CD8-positive, alpha-beta memory T cell (primary cell): ENCODE data around the gene SPSB2. TPM values are rescaled to one million over a fixed set of nuclear protein-coding genes. Genes with fewer than 3 reads are reported as not detected.

ENCODE experiments used
- CTCF ChIA-PET: fragments of 350-600 bp; sonication (Branson Sonifier 250); formaldehyde crosslinking; loops from one replicate; lab custom pipeline; 2021; ENCODE audit warnings: antibody characterized with exemption; lab: Charles Lee
- POLR2A ChIA-PET: fragments of 350-600 bp; sonication (Branson Sonifier 250); formaldehyde crosslinking; loops from one replicate; lab custom pipeline; 2021; ENCODE audit warnings: antibody characterized with exemption; lab: Charles Lee
- DNase-seq, 5 donors: peaks; one replicate each; pipeline versions ENCODE4 v3.0.0 to v3.0.0-alpha.2; 2020 to 2022; ENCODE audit warnings: mixed read lengths in 1 of 5
- H3K27ac ChIP-seq: one replicate; pipeline ENCODE4 v1.7.0; 2013; ENCODE audit warnings: low read depth, mild to moderate bottlenecking, low read length, moderate library complexity
- H3K27me3 ChIP-seq: 2 replicates; pipeline ENCODE4 v1.7.0; 2013; ENCODE audit warnings: low read length, mild to moderate bottlenecking; ENCODE audit not compliant: insufficient read depth, poor library complexity, severe bottlenecking
- H3K36me3 ChIP-seq: 2 replicates; pipeline ENCODE4 v1.7.0; 2013; ENCODE audit warnings: mild to moderate bottlenecking, low read length, moderate library complexity; ENCODE audit not compliant: insufficient read depth
- H3K4me1 ChIP-seq: 2 replicates; pipeline ENCODE4 v1.7.0; 2013; ENCODE audit warnings: mild to moderate bottlenecking, low read length, moderate library complexity; ENCODE audit not compliant: insufficient read depth
- H3K4me3 ChIP-seq: 2 replicates; pipeline ENCODE4 v1.7.0; 2013; ENCODE audit warnings: mild to moderate bottlenecking, low read length
- H3K9me3 ChIP-seq: 2 replicates; pipeline ENCODE4 v1.7.0; 2013; ENCODE audit warnings: mild to moderate bottlenecking, low read length
- H3K27ac Mint-ChIP-seq, 8 donors: one replicate each; pipeline ENCODE4 v1.8.0; 2020 to 2021; ENCODE audit warnings: mixed read lengths in 8 of 8, mild to moderate bottlenecking in 6 of 8, inconsistent platforms in 3 of 8, moderate library complexity in 3 of 8
- H3K27me3 Mint-ChIP-seq, 2 donors: one replicate each; pipeline ENCODE4 v1.8.0; 2020 to 2021; ENCODE audit warnings: mixed read lengths in 2 of 2, mild to moderate bottlenecking in 1 of 2, moderate library complexity in 1 of 2
- H3K36me3 Mint-ChIP-seq, 3 donors: one replicate each; pipeline ENCODE4 v1.8.0; 2020 to 2021; ENCODE audit warnings: mixed read lengths in 3 of 3, inconsistent platforms in 1 of 3, mild to moderate bottlenecking in 1 of 3
- H3K4me1 Mint-ChIP-seq, 3 donors: one replicate each; pipeline ENCODE4 v1.8.0; 2020 to 2021; ENCODE audit warnings: mixed read lengths in 3 of 3, inconsistent platforms in 1 of 3, mild to moderate bottlenecking in 1 of 3
- H3K4me3 Mint-ChIP-seq, 7 donors: one replicate each; pipeline ENCODE4 v1.8.0; 2020 to 2021; ENCODE audit warnings: mixed read lengths in 7 of 7, mild to moderate bottlenecking in 6 of 7, moderate library complexity in 4 of 7, inconsistent platforms in 2 of 7
- H3K9me3 Mint-ChIP-seq, 5 donors: one replicate each; pipeline ENCODE4 v1.8.0; 2020 to 2022; ENCODE audit warnings: mixed read lengths in 5 of 5, mild to moderate bottlenecking in 3 of 5, moderate library complexity in 2 of 5, inconsistent platforms in 1 of 5
- polyA plus RNA-seq: library from polyadenylated mRNA; unstranded; fragments of 300-500 nt; fragmentation: Illumina TruSeq; gene quantifications from one replicate; pipeline ENCODE4 v1.2.3, GENCODE V29; 2021
- total RNA-seq, 2 experiments: library from RNA; stranded (reverse); gene quantifications; one replicate each; pipeline ENCODE4 v1.2.3, GENCODE V29; 2021

Gene SPSB2
- total and polyA plus RNA-seq, 3 experiments from 2014 or later, result 7.7 to 11.4 (median 8.1) TPM

DNA sequence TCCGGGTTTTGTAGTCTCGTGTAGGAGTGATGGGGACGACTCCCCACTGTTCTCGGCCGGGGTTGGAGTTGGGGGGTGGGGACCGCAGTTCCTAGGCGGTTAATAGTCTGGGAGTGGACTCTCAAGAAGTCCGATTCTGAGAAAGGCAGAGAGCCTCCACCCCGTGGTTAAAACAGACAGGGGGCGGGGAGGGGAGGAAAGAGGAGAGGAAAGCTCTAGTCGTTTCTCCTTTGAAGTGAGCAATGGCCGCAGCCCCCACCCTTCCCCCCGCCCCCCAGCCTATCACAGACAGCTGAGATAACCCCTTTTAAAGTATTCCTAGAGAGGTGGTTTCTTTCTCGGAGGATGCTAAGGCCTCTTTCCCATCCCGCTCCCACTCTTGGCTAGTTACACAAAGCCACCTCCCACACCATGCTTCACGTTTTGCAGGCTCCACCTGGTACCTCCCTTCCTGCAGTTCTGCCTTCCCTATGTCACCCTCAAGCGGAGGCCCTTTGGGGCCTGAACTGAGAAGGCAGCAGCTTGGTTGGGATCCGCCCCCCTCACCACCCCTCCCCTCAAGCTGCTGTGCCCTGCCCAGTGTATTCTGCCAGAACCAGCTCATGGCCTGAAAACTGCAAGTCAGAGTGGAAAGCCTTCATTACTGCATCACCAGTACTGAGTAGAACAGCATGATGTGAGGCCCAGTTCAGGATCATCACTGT lies 20.3 kb downstream of the SPSB2 start:
- H3K27me3 ChIP-seq, result no peaks in the 10 kb centered on the region
- peak overlapping the region; percentile 97 for H3K4me3 ChIP-seq
- peak overlapping the region; percentile 86 to 99 (median 94) for H3K4me3 Mint-ChIP-seq
- H3K36me3 Mint-ChIP-seq, result peaks cover 7 to 42% (median 8%) of the 10 kb centered on the region in 3 donors
- peak; percentile 21 to 70 (median 43) for DNase-seq
- peaks cover 18% of the 10 kb centered on the region for H3K4me1 ChIP-seq
- CTCF ChIA-PET, result interaction anchor here (0.7 to 12.8 kb wide), 16 partner anchors 8 to 261 kb away, joined by 3 to 128 read pairs (median 6); partner anchors contain the start of genes C12orf57, COPS7A, RNU7-1 and SPSB2
- peak overlapping the region; percentile 13 for H3K27ac ChIP-seq
- H3K27me3 Mint-ChIP-seq, result no peaks in the 10 kb centered on the region
- peaks cover 22% of the 10 kb centered on the region for H3K36me3 ChIP-seq
- no peaks in the 10 kb centered on the region for H3K9me3 ChIP-seq
- H3K9me3 Mint-ChIP-seq, result no peaks in the 10 kb centered on the region
- peaks cover 20 to 41% (median 23%) of the 10 kb centered on the region in 3 donors for H3K4me1 Mint-ChIP-seq
- H3K27ac Mint-ChIP-seq, result peak overlapping the region; percentile 99 to 100 (median 100)
- POLR2A ChIA-PET, result interaction anchor here (0.6 to 5.2 kb wide), 18 partner anchors 8 to 163 kb away, joined by 3 to 46 read pairs (median 8); partner anchors contain the start of genes C12orf57, COPS7A, ENO2 and P3H3

DNA sequence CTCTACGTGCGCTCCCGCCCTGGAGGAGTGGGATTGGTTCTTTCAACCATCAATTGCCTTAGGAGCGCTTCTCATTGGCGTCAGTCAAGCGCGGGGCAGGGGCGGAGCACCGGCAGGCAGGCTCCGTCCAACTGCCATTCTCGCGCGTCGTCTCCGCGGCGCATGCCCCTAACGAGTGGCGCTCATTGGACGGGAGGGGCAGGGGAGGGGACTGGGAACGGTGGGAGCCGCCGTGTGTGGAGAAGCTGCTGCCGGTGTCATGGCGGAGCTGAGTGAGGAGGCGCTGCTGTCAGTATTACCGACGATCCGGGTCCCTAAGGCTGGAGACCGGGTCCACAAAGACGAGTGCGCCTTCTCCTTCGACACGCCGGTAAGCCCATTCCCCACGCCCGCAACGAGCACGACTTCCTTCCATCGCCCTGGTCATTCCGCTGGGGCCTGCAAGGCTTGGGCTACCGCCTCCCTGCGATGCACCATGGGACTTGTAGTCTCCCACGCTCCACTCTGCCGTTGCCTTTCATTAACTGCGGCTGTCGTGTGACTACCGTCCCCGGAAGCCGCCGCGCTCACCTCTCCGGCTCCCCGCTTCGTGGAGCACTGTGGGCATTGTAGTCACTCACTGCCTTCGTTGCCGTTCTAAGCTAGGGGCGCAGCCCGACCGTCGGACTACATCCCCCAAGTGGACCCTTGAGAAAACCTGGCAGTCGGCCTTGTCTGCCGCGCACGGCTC lies 21.0 kb downstream of the SPSB2 start, which contains the start of gene USP5:
USP5 (plus strand) TSS at position 230 of the 730 bp plus-strand sequence; CDS start at position 260, 30 bp downstream.
- Histone ChIP-seq H3K9me3 (no peaks in the 10 kb centered on the region), H3K36me3 (peaks cover 15% of the 10 kb centered on the region), H3K27me3 (no peaks in the 10 kb centered on the region), H3K4me1 (peaks cover 18% of the 10 kb centered on the region), H3K4me3 (peak within 1 kb of the TSS; percentile 97), H3K27ac (peak within 1 kb of the TSS; percentile 77)
- Mint-ChIP-seq H3K27me3 (no peaks in the 10 kb centered on the region), H3K36me3 (peaks cover 0 to 35% (median under 1%) of the 10 kb centered on the region in 3 donors), H3K9me3 (no peaks in the 10 kb centered on the region), H3K27ac (peak within 1 kb of the TSS; percentile 99 to 100 (median 100)), H3K4me1 (peaks cover 20 to 38% (median 20%) of the 10 kb centered on the region in 3 donors), H3K4me3 (peak within 1 kb of the TSS; percentile 86 to 99 (median 94))
- POLR2A ChIA-PET, result interaction anchor here (0.6 to 5.2 kb wide), 20 partner anchors 9 to 166 kb away, joined by 3 to 46 read pairs (median 6); partner anchors contain the start of genes C12orf57, COPS7A, ENO2 and LPCAT3
- CTCF ChIA-PET, result interaction anchor here (0.9 to 12.8 kb wide), 19 partner anchors 9 to 261 kb away, joined by 3 to 128 read pairs (median 5); partner anchors contain the start of genes C12orf57, COPS7A, LPCAT3 and MLF2
- peak; percentile 97 to 99 (median 99) for DNase-seq

DNA sequence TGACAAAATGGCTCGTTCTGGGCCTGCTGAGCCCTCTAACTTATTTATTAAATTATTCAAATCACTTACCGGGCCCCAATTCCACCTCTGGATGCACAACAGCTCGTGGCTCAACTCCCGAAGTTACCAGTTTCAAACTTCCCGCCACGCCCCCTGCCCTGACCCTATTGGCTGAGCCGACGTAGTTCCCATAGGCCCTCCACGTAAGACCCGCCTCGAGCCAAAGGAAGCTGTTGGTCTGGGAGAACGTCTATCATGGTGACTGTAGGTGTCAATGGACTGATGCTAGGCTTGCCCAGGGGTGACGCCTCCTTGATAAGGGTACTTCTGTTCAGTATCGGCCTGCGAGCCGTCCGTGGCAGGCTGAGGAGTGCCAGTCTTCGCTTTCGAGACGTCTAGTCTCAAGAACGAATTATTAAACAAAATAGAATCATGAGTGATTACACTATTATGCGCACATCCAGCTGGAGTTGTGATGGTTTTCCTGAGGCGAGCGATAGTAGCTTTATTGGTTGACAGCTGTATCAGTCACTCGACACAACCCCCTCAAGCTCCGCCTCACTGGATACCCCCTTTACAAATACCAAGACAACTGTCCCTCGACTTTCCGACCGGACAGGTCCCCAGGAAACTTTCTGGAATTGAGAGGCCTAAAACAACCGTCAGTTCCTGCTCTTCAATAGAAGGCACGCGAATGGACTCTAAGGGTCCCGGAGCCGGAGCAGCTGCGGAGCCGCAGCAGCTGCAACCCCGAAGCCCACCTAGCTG lies 21.8 kb downstream of the SPSB2 start, which contains the start of gene CDCA3:
CDCA3 (minus strand) TSS at position 134 of the 768 bp plus-strand sequence. CDS start 334 bp downstream, outside the sequence.
- H3K27ac ChIP-seq, result peak within 1 kb of the TSS; percentile 77
- H3K4me1 ChIP-seq, result peaks cover 18% of the 10 kb centered on the region
- H3K9me3 Mint-ChIP-seq, result no peaks in the 10 kb centered on the region
- POLR2A ChIA-PET, result interaction anchor here (0.6 to 5.2 kb wide), 18 partner anchors 13 to 167 kb away, joined by 3 to 46 read pairs (median 8); partner anchors contain the start of genes C12orf57, COPS7A, ENO2 and LPCAT3
- H3K27me3 Mint-ChIP-seq, result no peaks in the 10 kb centered on the region
- peak; percentile 85 to 96 (median 91) for DNase-seq
- peaks cover 0 to 31% (median 0%) of the 10 kb centered on the region in 3 donors for H3K36me3 Mint-ChIP-seq
- H3K4me3 ChIP-seq, result peak within 1 kb of the TSS; percentile 97
- H3K27me3 ChIP-seq, result no peaks in the 10 kb centered on the region
- peaks cover 20 to 38% (median 20%) of the 10 kb centered on the region in 3 donors for H3K4me1 Mint-ChIP-seq
- peaks cover 7% of the 10 kb centered on the region for H3K36me3 ChIP-seq
- H3K9me3 ChIP-seq, result no peaks in the 10 kb centered on the region
- H3K27ac Mint-ChIP-seq, result peak within 1 kb of the TSS; percentile 99 to 100 (median 100)
- H3K4me3 Mint-ChIP-seq, result peak within 1 kb of the TSS; percentile 86 to 99 (median 94)
- CTCF ChIA-PET, result interaction anchor here (0.9 to 12.8 kb wide), 16 partner anchors 10 to 262 kb away, joined by 3 to 128 read pairs (median 6); partner anchors contain the start of genes COPS7A, LPCAT3, MLF2 and SPSB2

DNA sequence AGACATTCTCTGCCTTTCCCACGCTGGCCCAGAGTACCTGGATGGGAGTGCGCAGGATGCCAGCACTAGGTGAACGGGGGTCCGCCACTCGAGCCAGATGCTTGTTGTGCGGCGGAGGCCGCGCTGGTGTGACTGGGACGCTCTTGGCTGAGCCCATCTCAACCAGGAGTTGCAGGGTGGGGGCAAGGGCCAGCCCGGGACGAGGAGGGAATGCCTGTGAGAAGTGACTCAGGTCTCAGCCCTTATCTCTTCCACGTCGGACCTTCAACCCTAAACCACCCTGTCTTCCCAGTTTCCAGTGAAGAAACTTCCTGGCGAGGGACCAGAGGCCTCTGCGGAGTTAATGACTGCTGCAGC lies 22.3 kb downstream of the SPSB2 start:
- Histone ChIP-seq H3K27ac (peak overlapping the region; percentile 38), H3K9me3 (no peaks in the 10 kb centered on the region), H3K4me1 (peaks cover 18% of the 10 kb centered on the region), H3K4me3 (no peak overlapping the region), H3K36me3 (peaks cover 1% of the 10 kb centered on the region), H3K27me3 (no peaks in the 10 kb centered on the region)
- H3K27ac Mint-ChIP-seq, result peak overlapping the region in 4 of 8 donors; percentile 99 to 100 (median 100)
- H3K4me3 Mint-ChIP-seq, result peak overlapping the region in 5 of 7 donors; percentile 86 to 98 (median 92)
- peaks cover 20 to 38% (median 20%) of the 10 kb centered on the region in 3 donors for H3K4me1 Mint-ChIP-seq
- no peak for DNase-seq
- H3K27me3 Mint-ChIP-seq, result no peaks in the 10 kb centered on the region
- ChIA-PET POLR2A (interaction anchor here (0.8 to 5.2 kb wide), 11 partner anchors 17 to 161 kb away, joined by 4 to 46 read pairs (median 15); partner anchors contain the start of genes C12orf57, MLF2, P3H3 and PTMS), CTCF (interaction anchor here (1.3 to 12.8 kb wide), 7 partner anchors 17 to 237 kb away, joined by 3 to 128 read pairs (median 9); partner anchors contain the start of genes COPS7A, LPCAT3, MLF2 and SPSB2)
- peaks cover 0 to 27% (median 0%) of the 10 kb centered on the region in 3 donors for H3K36me3 Mint-ChIP-seq
- H3K9me3 Mint-ChIP-seq, result no peaks in the 10 kb centered on the region

DNA sequence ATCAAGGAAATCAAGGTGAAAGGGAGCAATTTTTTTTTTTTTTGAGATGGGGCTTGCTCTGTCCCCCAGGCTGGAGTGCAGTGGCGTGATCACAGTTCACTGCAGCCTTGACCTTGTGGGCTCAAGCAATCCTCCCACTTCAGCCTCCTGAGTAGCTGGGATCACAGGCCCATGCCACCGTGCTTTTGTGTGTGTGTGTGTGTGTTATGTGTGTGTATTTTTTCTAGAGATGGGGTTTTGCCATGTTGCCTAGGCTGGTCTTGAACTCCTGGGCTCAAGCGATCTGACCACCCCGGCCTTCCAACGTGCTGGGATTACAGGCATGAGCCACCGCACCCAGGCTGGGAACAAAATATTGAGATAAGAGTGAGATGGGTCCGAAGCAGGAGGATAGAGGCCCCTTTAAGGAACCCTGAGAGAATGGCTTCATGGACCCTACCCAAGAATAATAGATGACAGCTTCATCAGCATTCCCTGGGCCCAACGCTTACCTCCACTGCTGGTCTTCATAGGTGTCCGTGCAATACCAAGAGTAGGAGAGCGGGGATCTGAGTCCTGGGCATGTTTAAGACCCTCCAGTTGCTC lies 23.0 kb downstream of the SPSB2 start:
- DNase-seq, result no peak
- H3K27ac ChIP-seq, result peak overlapping the region; percentile 38
- Mint-ChIP-seq H3K27me3 (no peaks in the 10 kb centered on the region), H3K9me3 (no peaks in the 10 kb centered on the region), H3K4me1 (peaks cover 20 to 38% (median 20%) of the 10 kb centered on the region in 3 donors), H3K27ac (peak overlapping the region in 4 of 8 donors; percentile 14 to 68 (median 48)), H3K4me3 (peak overlapping the region in 2 of 7 donors; percentile 33 to 82), H3K36me3 (peaks cover 0 to 24% (median 0%) of the 10 kb centered on the region in 3 donors)
- CTCF ChIA-PET, result interaction anchor here (7.8 to 12.8 kb wide), 2 partner anchors 16 to 20 kb away, joined by 91 to 128 read pairs; partner anchors contain the start of genes SPSB2 and TPI1
- no peak overlapping the region for H3K4me3 ChIP-seq
- peaks cover 18% of the 10 kb centered on the region for H3K4me1 ChIP-seq
- no peaks in the 10 kb centered on the region for H3K36me3 ChIP-seq
- no peaks in the 10 kb centered on the region for H3K27me3 ChIP-seq
- H3K9me3 ChIP-seq, result no peaks in the 10 kb centered on the region
- POLR2A ChIA-PET, result interaction anchor here (5.2 kb wide), 1 partner anchor 18 kb away, joined by 36 read pairs; the partner anchor contains the start of gene TPI1

DNA sequence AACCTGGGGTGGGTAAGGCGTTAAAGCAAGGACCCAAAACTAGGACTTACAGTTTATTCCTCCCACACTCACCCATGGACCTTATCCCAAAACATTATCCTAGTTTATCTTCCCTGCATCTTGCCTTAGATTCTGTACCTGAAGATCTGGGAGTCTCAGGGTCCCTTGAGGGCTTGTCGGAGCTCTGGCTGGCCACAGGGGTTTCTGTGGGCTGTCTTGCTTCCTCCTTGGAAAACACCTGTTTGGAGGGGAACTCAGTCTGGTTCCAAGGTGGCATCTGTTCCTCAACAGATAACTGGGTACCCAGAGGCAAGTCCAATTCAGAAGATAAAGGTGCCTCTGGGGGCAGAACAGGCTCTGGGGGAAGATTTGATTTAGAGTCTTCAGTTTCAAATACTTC lies 23.7 kb downstream of the SPSB2 start:
- no peaks in the 10 kb centered on the region for H3K27me3 Mint-ChIP-seq
- no peaks in the 10 kb centered on the region for H3K9me3 ChIP-seq
- POLR2A ChIA-PET, result no interaction called here
- no peaks in the 10 kb centered on the region for H3K9me3 Mint-ChIP-seq
- peaks cover 0 to 26% (median 1%) of the 10 kb centered on the region in 3 donors for H3K36me3 Mint-ChIP-seq
- H3K4me3 ChIP-seq, result no peak overlapping the region
- peaks cover 15% of the 10 kb centered on the region for H3K4me1 ChIP-seq
- peaks cover 20 to 31% (median 20%) of the 10 kb centered on the region in 3 donors for H3K4me1 Mint-ChIP-seq
- H3K27ac ChIP-seq, result no peak overlapping the region
- CTCF ChIA-PET, result interaction anchor here (1.0 to 12.8 kb wide), 3 partner anchors 16 to 23 kb away, joined by 3 to 91 read pairs (median 6); partner anchors contain the start of gene SPSB2
- H3K36me3 ChIP-seq, result no peaks in the 10 kb centered on the region
- no peaks in the 10 kb centered on the region for H3K27me3 ChIP-seq
- peak overlapping the region in 2 of 8 donors; percentile 47 to 68 for H3K27ac Mint-ChIP-seq
- DNase-seq, result no peak
- H3K4me3 Mint-ChIP-seq, result peak overlapping the region in 1 of 7 donors; percentile 82
